ENCODE measurements around the gene HVCN1.

DNA sequence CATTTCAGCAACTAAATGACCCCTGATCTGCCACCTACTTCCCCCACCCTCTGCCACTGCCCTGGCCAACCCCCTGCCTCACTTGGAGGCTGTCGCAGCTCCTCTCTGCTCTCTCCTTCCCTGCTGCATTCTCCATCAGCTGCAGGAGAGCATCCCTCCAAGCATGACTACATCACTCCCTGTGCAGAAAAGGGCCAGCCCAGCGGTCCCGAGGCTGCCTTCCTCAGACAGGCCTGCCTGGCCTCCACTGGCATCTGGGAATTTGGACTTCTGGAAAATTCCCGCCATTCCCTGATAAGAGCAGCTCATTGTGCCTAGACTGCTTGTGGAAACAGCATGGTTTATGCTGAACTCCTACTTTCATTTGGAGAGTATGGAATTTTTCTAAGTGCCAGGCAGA, 12.7 kb downstream of the HVCN1 start:
- TF ChIP-seq RNF2 (conservative IDR thresholded peaks at IDR 0.05; ENCODE audit: low read depth), result no peak
- TF ChIP-seq, protein P1, sequence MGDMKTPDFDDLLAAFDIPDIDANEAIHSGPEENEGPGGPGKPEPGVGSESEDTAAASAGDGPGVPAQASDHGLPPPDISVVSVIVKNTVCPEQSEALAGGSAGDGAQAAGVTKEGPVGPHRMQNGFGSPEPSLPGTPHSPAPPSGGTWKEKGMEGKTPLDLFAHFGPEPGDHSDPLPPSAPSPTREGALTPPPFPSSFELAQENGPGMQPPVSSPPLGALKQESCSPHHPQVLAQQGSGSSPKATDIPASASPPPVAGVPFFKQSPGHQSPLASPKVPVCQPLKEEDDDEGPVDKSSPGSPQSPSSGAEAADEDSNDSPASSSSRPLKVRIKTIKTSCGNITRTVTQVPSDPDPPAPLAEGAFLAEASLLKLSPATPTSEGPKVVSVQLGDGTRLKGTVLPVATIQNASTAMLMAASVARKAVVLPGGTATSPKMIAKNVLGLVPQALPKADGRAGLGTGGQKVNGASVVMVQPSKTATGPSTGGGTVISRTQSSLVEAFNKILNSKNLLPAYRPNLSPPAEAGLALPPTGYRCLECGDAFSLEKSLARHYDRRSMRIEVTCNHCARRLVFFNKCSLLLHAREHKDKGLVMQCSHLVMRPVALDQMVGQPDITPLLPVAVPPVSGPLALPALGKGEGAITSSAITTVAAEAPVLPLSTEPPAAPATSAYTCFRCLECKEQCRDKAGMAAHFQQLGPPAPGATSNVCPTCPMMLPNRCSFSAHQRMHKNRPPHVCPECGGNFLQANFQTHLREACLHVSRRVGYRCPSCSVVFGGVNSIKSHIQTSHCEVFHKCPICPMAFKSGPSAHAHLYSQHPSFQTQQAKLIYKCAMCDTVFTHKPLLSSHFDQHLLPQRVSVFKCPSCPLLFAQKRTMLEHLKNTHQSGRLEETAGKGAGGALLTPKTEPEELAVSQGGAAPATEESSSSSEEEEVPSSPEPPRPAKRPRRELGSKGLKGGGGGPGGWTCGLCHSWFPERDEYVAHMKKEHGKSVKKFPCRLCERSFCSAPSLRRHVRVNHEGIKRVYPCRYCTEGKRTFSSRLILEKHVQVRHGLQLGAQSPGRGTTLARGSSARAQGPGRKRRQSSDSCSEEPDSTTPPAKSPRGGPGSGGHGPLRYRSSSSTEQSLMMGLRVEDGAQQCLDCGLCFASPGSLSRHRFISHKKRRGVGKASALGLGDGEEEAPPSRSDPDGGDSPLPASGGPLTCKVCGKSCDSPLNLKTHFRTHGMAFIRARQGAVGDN (CRISPR knock-in tag; IDR thresholded peaks at IDR 0.05), result no peak
- TF ChIP-seq, protein P2, sequence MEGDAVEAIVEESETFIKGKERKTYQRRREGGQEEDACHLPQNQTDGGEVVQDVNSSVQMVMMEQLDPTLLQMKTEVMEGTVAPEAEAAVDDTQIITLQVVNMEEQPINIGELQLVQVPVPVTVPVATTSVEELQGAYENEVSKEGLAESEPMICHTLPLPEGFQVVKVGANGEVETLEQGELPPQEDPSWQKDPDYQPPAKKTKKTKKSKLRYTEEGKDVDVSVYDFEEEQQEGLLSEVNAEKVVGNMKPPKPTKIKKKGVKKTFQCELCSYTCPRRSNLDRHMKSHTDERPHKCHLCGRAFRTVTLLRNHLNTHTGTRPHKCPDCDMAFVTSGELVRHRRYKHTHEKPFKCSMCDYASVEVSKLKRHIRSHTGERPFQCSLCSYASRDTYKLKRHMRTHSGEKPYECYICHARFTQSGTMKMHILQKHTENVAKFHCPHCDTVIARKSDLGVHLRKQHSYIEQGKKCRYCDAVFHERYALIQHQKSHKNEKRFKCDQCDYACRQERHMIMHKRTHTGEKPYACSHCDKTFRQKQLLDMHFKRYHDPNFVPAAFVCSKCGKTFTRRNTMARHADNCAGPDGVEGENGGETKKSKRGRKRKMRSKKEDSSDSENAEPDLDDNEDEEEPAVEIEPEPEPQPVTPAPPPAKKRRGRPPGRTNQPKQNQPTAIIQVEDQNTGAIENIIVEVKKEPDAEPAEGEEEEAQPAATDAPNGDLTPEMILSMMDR (CRISPR knock-in tag; IDR thresholded peaks at IDR 0.05), result no peak
- no peak for TF ChIP-seq NFYB (CRISPR knock-in tag; IDR thresholded peaks at IDR 0.05)
